ENCODE measurements around the gene STIM1.
"Not testable (repeated sequence)": the region's sequence is repeated elsewhere in the genome, so short reads cannot be mapped to it uniquely, and the experiment has no call there.

Gene STIM1

GRCh38 chr11:3859373-3859881, 4.0 kb downstream of the STIM1 start:
- TF ChIP-seq, protein P1, sequence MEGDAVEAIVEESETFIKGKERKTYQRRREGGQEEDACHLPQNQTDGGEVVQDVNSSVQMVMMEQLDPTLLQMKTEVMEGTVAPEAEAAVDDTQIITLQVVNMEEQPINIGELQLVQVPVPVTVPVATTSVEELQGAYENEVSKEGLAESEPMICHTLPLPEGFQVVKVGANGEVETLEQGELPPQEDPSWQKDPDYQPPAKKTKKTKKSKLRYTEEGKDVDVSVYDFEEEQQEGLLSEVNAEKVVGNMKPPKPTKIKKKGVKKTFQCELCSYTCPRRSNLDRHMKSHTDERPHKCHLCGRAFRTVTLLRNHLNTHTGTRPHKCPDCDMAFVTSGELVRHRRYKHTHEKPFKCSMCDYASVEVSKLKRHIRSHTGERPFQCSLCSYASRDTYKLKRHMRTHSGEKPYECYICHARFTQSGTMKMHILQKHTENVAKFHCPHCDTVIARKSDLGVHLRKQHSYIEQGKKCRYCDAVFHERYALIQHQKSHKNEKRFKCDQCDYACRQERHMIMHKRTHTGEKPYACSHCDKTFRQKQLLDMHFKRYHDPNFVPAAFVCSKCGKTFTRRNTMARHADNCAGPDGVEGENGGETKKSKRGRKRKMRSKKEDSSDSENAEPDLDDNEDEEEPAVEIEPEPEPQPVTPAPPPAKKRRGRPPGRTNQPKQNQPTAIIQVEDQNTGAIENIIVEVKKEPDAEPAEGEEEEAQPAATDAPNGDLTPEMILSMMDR (IDR thresholded peaks at IDR 0.05; ENCODE audit: low read depth, low read length, missing control alignments) = no peak
- in situ Hi-C loops (cut with HindIII; ENCODE audit: low sequenced_read_pairs) = loop anchor here (10.0 kb wide), 1 partner anchor 195 kb away; no protein-coding TSS in a partner anchor
- no peak overlapping the region for H3K4me3 ChIP-seq (ENCODE audit: low read depth, low read length)
- DNase-seq (ENCODE audit: low read depth) = no peak

DNA sequence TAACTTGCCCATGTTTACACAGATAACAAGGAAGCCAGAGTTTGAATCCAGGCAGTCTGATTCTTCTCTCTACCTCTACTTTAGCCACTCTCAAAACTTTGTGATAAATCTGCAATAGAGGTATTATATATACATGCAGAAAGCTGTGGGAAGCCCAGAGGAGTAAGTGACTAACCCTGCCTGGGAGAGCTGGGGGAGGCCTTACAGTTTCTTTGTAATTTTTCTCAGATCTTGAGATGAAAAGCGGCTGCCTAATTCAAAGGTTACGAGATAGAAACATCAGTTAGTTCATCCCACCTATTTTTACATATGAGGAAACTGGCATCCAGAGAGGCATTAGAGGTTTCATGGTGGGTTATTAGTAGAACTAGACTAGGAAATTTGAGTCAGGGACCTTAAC, 4.9 kb downstream of the STIM1 start:
- H3K4me3 ChIP-seq (ENCODE audit: low read depth, low read length) = no peak overlapping the region
- TF ChIP-seq, protein P1 (IDR thresholded peaks at IDR 0.05; ENCODE audit: low read depth, low read length, missing control alignments) = no peak
- in situ Hi-C loops (cut with HindIII; ENCODE audit: low sequenced_read_pairs) = no loop called here
- DNase-seq (ENCODE audit: low read depth) = no peak

GRCh38 chr11:3860898-3861393, 5.5 kb downstream of the STIM1 start:
- H3K4me3 ChIP-seq (ENCODE audit: low read depth, low read length); DNase-seq (ENCODE audit: low read depth); in situ Hi-C loops (cut with HindIII; ENCODE audit: low sequenced_read_pairs): not testable (repeated sequence)

GRCh38 chr11:3861683-3862082, 6.2 kb downstream of the STIM1 start:
- TF ChIP-seq, protein P1 (IDR thresholded peaks at IDR 0.05; ENCODE audit: low read depth, low read length, missing control alignments) = no peak
- DNase-seq (ENCODE audit: low read depth) = no peak
- H3K4me3 ChIP-seq (ENCODE audit: low read depth, low read length) = no peak overlapping the region
- in situ Hi-C loops (cut with HindIII; ENCODE audit: low sequenced_read_pairs) = no loop called here

- no peak overlapping the region for H3K4me3 ChIP-seq (ENCODE audit: low read depth, low read length)
- TF ChIP-seq, protein P1 (IDR thresholded peaks at IDR 0.05; ENCODE audit: low read depth, low read length, missing control alignments) = no peak
- in situ Hi-C loops (cut with HindIII; ENCODE audit: low sequenced_read_pairs) = no loop called here
- DNase-seq (ENCODE audit: low read depth) = no peak
Observed at GRCh38 chr11:3865388-3866193, 10.1 kb downstream of the STIM1 start.

GRCh38 chr11:3866206-3866605, 10.7 kb downstream of the STIM1 start:
- DNase-seq (ENCODE audit: low read depth) = no peak
- H3K4me3 ChIP-seq (ENCODE audit: low read depth, low read length) = no peak overlapping the region
- TF ChIP-seq, protein P1 (IDR thresholded peaks at IDR 0.05; ENCODE audit: low read depth, low read length, missing control alignments) = no peak
- in situ Hi-C loops (cut with HindIII; ENCODE audit: low sequenced_read_pairs) = no loop called here

- no peak for DNase-seq (ENCODE audit: low read depth)
- no peak overlapping the region for H3K4me3 ChIP-seq (ENCODE audit: low read depth, low read length)
- in situ Hi-C loops (cut with HindIII; ENCODE audit: low sequenced_read_pairs) = no loop called here
- TF ChIP-seq, protein P1 (IDR thresholded peaks at IDR 0.05; ENCODE audit: low read depth, low read length, missing control alignments) = no peak
Observed at GRCh38 chr11:3866836-3867208, 11.4 kb downstream of the STIM1 start.
